Liver (tissue), 3 donors: Measurements from ENCODE around the gene NFIB.

Source experiments
- FOXA1 ChIP-seq: IDR thresholded peaks from 2 replicates; pipeline ENCODE4 v1.6.1; 2016; ENCODE audit warnings: antibody characterized with exemption
- GABPA ChIP-seq, 2 donors: IDR thresholded peaks in 1 of 2; conservative IDR thresholded peaks in 1 of 2; 2 replicates each; pipeline ENCODE4 v1.6.1; 2016; ENCODE audit warnings: antibody characterized with exemption in 2 of 2, mild to moderate bottlenecking in 1 of 2, moderate library complexity in 1 of 2
- HNF4A ChIP-seq, 2 donors: conservative IDR thresholded peaks; 2 replicates each; pipeline ENCODE4 v1.6.1; 2016; ENCODE audit warnings: antibody characterized with exemption in 2 of 2, mild to moderate bottlenecking in 2 of 2
- HNF4G ChIP-seq: IDR thresholded peaks from 2 replicates; pipeline ENCODE4 v1.6.1; 2016; ENCODE audit warnings: antibody characterized with exemption
- JUND ChIP-seq, 2 donors: IDR thresholded peaks; 2 replicates each; pipeline ENCODE4 v1.6.1; 2016; ENCODE audit warnings: antibody characterized with exemption in 2 of 2
- NR2F2 ChIP-seq: IDR thresholded peaks from 2 replicates; pipeline ENCODE4 v1.6.1; 2016; ENCODE audit warnings: antibody characterized with exemption
- RAD21 ChIP-seq, 2 donors: IDR thresholded peaks; 2 replicates each; pipeline ENCODE4 v1.6.1; 2016; ENCODE audit warnings: antibody characterized with exemption in 2 of 2, mild to moderate bottlenecking in 2 of 2
- SP1 ChIP-seq: IDR thresholded peaks from 2 replicates; pipeline ENCODE4 v1.6.1; 2018; ENCODE audit warnings: antibody characterized with exemption, mild to moderate bottlenecking
- TAF1 ChIP-seq: conservative IDR thresholded peaks from 2 replicates; pipeline ENCODE4 v1.6.1; 2016; ENCODE audit warnings: antibody characterized with exemption, mild to moderate bottlenecking
- YY1 ChIP-seq: IDR thresholded peaks from 2 replicates; pipeline ENCODE4 v1.6.1; 2016; ENCODE audit warnings: antibody characterized with exemption, mild to moderate bottlenecking
- TF ChIP-seq, protein P1 (sequence below): fragments of 150-350 bp; IDR thresholded peaks from 2 replicates; pipeline ENCODE4 v1.5.1; 2017; ENCODE audit warnings: improper control_type of control experiment, low read depth, low read length; ENCODE audit not compliant: missing input control
- TF ChIP-seq, protein P2 (sequence below): IDR thresholded peaks from 2 replicates; pipeline ENCODE4 v1.6.1; 2016; ENCODE audit warnings: antibody characterized with exemption, mild to moderate bottlenecking
- TF ChIP-seq, protein P3 (sequence below): IDR thresholded peaks from 2 replicates; pipeline ENCODE4 v1.6.1; 2016; ENCODE audit warnings: antibody characterized with exemption
- TF ChIP-seq, protein P4 (sequence below): IDR thresholded peaks from 2 replicates; pipeline ENCODE4 v1.6.1; 2016; ENCODE audit warnings: antibody characterized with exemption
- donor health status: healthy.
- donor health status: healthy.

DNA sequence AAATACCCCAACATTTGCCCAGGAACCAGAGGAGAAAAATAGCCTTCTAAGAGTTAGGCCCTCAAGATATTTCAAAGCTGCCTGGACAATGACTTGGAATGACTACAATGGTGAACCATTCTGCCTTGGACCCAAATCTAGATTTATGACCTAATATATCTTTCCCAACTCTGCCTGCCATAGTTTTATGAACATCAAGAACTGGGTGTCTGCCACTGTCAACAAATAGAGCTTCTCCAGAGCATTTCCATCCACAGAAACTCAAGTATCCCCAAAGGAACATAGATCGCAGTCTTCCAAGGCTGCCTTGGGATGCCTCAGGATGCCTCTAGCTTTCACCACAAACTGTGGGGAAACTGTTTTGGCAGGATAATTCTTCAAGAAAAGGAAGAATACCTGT is 48.2 kb upstream of the NFIB start:
- TF ChIP-seq, protein P1, sequence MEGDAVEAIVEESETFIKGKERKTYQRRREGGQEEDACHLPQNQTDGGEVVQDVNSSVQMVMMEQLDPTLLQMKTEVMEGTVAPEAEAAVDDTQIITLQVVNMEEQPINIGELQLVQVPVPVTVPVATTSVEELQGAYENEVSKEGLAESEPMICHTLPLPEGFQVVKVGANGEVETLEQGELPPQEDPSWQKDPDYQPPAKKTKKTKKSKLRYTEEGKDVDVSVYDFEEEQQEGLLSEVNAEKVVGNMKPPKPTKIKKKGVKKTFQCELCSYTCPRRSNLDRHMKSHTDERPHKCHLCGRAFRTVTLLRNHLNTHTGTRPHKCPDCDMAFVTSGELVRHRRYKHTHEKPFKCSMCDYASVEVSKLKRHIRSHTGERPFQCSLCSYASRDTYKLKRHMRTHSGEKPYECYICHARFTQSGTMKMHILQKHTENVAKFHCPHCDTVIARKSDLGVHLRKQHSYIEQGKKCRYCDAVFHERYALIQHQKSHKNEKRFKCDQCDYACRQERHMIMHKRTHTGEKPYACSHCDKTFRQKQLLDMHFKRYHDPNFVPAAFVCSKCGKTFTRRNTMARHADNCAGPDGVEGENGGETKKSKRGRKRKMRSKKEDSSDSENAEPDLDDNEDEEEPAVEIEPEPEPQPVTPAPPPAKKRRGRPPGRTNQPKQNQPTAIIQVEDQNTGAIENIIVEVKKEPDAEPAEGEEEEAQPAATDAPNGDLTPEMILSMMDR: no peak
- TF ChIP-seq, protein P2, sequence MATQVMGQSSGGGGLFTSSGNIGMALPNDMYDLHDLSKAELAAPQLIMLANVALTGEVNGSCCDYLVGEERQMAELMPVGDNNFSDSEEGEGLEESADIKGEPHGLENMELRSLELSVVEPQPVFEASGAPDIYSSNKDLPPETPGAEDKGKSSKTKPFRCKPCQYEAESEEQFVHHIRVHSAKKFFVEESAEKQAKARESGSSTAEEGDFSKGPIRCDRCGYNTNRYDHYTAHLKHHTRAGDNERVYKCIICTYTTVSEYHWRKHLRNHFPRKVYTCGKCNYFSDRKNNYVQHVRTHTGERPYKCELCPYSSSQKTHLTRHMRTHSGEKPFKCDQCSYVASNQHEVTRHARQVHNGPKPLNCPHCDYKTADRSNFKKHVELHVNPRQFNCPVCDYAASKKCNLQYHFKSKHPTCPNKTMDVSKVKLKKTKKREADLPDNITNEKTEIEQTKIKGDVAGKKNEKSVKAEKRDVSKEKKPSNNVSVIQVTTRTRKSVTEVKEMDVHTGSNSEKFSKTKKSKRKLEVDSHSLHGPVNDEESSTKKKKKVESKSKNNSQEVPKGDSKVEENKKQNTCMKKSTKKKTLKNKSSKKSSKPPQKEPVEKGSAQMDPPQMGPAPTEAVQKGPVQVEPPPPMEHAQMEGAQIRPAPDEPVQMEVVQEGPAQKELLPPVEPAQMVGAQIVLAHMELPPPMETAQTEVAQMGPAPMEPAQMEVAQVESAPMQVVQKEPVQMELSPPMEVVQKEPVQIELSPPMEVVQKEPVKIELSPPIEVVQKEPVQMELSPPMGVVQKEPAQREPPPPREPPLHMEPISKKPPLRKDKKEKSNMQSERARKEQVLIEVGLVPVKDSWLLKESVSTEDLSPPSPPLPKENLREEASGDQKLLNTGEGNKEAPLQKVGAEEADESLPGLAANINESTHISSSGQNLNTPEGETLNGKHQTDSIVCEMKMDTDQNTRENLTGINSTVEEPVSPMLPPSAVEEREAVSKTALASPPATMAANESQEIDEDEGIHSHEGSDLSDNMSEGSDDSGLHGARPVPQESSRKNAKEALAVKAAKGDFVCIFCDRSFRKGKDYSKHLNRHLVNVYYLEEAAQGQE: no peak
- TF ChIP-seq RAD21 (IDR thresholded peaks at IDR 0.05) (no peak), GABPA (IDR thresholded peaks at IDR 0.05 in 1 of 2, conservative IDR thresholded peaks at IDR 0.05 in 1 of 2) (no peak), SP1 (no peak), HNF4A (conservative IDR thresholded peaks at IDR 0.05) (no peak), FOXA1 (no peak), JUND (IDR thresholded peaks at IDR 0.05) (no peak), YY1 (no peak), NR2F2 (no peak), HNF4G (no peak), TAF1 (no peak)
- TF ChIP-seq, protein P3, sequence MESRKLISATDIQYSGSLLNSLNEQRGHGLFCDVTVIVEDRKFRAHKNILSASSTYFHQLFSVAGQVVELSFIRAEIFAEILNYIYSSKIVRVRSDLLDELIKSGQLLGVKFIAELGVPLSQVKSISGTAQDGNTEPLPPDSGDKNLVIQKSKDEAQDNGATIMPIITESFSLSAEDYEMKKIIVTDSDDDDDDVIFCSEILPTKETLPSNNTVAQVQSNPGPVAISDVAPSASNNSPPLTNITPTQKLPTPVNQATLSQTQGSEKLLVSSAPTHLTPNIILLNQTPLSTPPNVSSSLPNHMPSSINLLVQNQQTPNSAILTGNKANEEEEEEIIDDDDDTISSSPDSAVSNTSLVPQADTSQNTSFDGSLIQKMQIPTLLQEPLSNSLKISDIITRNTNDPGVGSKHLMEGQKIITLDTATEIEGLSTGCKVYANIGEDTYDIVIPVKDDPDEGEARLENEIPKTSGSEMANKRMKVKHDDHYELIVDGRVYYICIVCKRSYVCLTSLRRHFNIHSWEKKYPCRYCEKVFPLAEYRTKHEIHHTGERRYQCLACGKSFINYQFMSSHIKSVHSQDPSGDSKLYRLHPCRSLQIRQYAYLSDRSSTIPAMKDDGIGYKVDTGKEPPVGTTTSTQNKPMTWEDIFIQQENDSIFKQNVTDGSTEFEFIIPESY: no peak
- TF ChIP-seq, protein P4, sequence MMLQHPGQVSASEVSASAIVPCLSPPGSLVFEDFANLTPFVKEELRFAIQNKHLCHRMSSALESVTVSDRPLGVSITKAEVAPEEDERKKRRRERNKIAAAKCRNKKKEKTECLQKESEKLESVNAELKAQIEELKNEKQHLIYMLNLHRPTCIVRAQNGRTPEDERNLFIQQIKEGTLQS: no peak
